ENCODE data around the gene CCL14.

CCL14 gene

DNA sequence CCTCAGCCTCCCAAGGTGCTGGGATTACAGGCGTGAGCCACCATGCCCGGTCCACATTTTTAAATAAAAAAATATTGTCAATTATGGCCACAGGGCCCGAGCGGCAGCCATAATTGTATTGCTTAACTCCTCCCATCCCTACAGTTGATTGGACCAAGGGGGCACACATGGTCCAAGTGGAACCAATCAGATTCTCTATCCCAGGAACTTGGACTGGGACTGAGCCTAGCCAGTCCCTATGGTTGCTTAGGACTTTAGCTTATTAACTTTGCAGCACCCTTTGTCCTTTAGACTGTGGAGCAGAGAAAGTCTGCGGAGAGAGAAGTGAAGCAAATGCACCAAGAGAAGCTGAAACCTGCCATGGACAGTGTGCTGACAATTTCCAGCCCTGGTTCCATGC is 50.5 kb downstream of the CCL14 start:
- no peak for DNase-seq

- DNase-seq, result no peak
These were observed 51.8 kb downstream of the CCL14 start for GRCh38 chr17:35934760-35935159.

Data from stimulated activated CD4-positive, alpha-beta T cell treated with anti-CD3 and anti-CD28 coated beads, Interleukin-1b, Interleukin-23, amount 100 ng/mL, for 48 hours (primary cell).